Left lung (tissue), 10 donors: Measurements from ENCODE around the gene C1orf198. TPM values are rescaled to one million over a fixed set of nuclear protein-coding genes. Genes with fewer than 3 reads are reported as not detected.

Experiments used
- ATAC-seq: fragments of 200-7000 bp; cut with Tn5 transposase; one replicate; pipeline ENCODE4 v1.9.1; 2020; ENCODE audit warnings: moderate library complexity
- DNase-seq, 4 donors: peaks; one replicate each; pipeline ENCODE4 v3.0.0-alpha.2; 2013 to 2020
- H3K27ac ChIP-seq, 2 donors: fragments of 200-600 bp; sonication (generic) in 1 of 2; one replicate each; pipeline versions ENCODE4 v1.5.0 to v1.8.0; 2020 to 2021
- H3K27me3 ChIP-seq, 2 donors: fragments of 200-600 bp; sonication (generic) in 1 of 2; one replicate each; pipeline versions ENCODE4 v1.5.0 to v1.8.0; 2020 to 2021
- H3K36me3 ChIP-seq, 2 donors: fragments of 200-600 bp; sonication (generic) in 1 of 2; one replicate each; pipeline versions ENCODE4 v1.5.0 to v1.8.0; 2020 to 2021
- H3K4me1 ChIP-seq, 2 donors: fragments of 200-600 bp; one replicate each; pipeline ENCODE4 v1.8.0; 2021
- H3K4me3 ChIP-seq, 2 donors: fragments of 200-600 bp; sonication (generic) in 1 of 2; one replicate each; pipeline versions ENCODE4 v1.5.0 to v1.8.0; 2020 to 2021; ENCODE audit warnings: mild to moderate bottlenecking in 1 of 2
- H3K9me3 ChIP-seq, 2 donors: fragments of 200-600 bp; sonication (generic) in 1 of 2; one replicate each; pipeline versions ENCODE4 v1.5.0 to v1.8.0; 2020 to 2021
- CTCF ChIP-seq, 2 donors: fragments of 200-600 bp; sonication (generic) in 1 of 2; IDR thresholded peaks; one replicate each; pipeline versions ENCODE4 v1.5.0 to v1.8.0; 2021; ENCODE audit warnings: antibody characterized with exemption in 2 of 2
- intact Hi-C, 2 donors: fragments of 100-400 bp; cut with DNase I; formaldehyde crosslinking; loops; one replicate each; pipeline versions ENCODE4 v1.11.2 to v1.14.2; 2022
- polyA plus RNA-seq, 6 donors: library from polyadenylated mRNA; unstranded; fragments of 120-200 nt; gene quantifications; one replicate each; pipeline ENCODE4 v1.2.1, GENCODE V29; 2013; ENCODE audit not compliant: insufficient read length in 6 of 6
- total RNA-seq, 2 donors: library from RNA; stranded (reverse); fragmentation: NEBNext Ultra II Directional; extraction: Animal tissue kit (Norgen Biotek cat#: 25700); gene quantifications; one replicate each; pipeline ENCODE4 v1.2.1, GENCODE V29; 2021
- donor health status: DM: no; HTN: yes; CAD: no.
- donor health status: DM: no; HTN: no; CAD: no.

The C1orf198 gene
- total and polyA plus RNA-seq, 8 donors: 36.2 to 116 (median 78.3) TPM

GRCh38 chr1:230858918-230859729 is 9.2 kb downstream of the C1orf198 start:
- DNase-seq (peak in 2 of 4 donors; percentile 41 to 48), ATAC-seq (no peak)
- Histone ChIP-seq H3K4me1 (peaks cover 20 to 22% of the 10 kb centered on the region in 2 donors), H3K9me3 (no peaks in the 10 kb centered on the region), H3K27me3 (no peaks in the 10 kb centered on the region), H3K4me3 (no peak overlapping the region), H3K36me3 (no peaks in the 10 kb centered on the region), H3K27ac (peak overlapping the region; percentile 13 to 43)
- intact Hi-C loops: no loop called here
- TF ChIP-seq CTCF (IDR thresholded peaks at IDR 0.05): no peak

- Histone ChIP-seq H3K9me3 (no peaks in the 10 kb centered on the region), H3K27ac (peak overlapping the region in 1 of 2 donors; percentile 43), H3K4me3 (no peak overlapping the region), H3K27me3 (no peaks in the 10 kb centered on the region), H3K36me3 (peaks cover 0 to 1% of the 10 kb centered on the region in 2 donors), H3K4me1 (peaks cover 12 to 16% of the 10 kb centered on the region in 2 donors)
- DNase-seq: no peak
- no peak for ATAC-seq
- intact Hi-C loops: no loop called here
- no peak for TF ChIP-seq CTCF (IDR thresholded peaks at IDR 0.05)
These were observed 10.0 kb downstream of the C1orf198 start for GRCh38 chr1:230858236-230858820.

GRCh38 chr1:230857822-230858221 is 10.5 kb downstream of the C1orf198 start:
- H3K27ac ChIP-seq: peak overlapping the region in 1 of 2 donors; percentile 43
- H3K4me1 ChIP-seq: peaks cover 11% of the 10 kb centered on the region in 2 donors
- ATAC-seq (peak; percentile 19), DNase-seq (no peak)
- no peak for TF ChIP-seq CTCF (IDR thresholded peaks at IDR 0.05)
- H3K4me3 ChIP-seq: no peak overlapping the region
- H3K9me3 ChIP-seq: peaks cover 0 to 3% of the 10 kb centered on the region in 2 donors
- intact Hi-C loops: no loop called here
- no peaks in the 10 kb centered on the region for H3K27me3 ChIP-seq
- H3K36me3 ChIP-seq: peaks cover 0 to 6% of the 10 kb centered on the region in 2 donors

GRCh38 chr1:230857077-230857476 is 11.2 kb downstream of the C1orf198 start:
- Histone ChIP-seq H3K4me1 (peaks cover 11% of the 10 kb centered on the region in 2 donors), H3K9me3 (peaks cover 0 to 7% of the 10 kb centered on the region in 2 donors), H3K27me3 (no peaks in the 10 kb centered on the region), H3K36me3 (peaks cover 0 to 9% of the 10 kb centered on the region in 2 donors), H3K4me3 (no peak overlapping the region), H3K27ac (peak overlapping the region; percentile 35 to 43)
- ATAC-seq (peak; percentile 72), DNase-seq (peak in 1 of 4 donors; percentile 68)
- no peak for TF ChIP-seq CTCF (IDR thresholded peaks at IDR 0.05)
- intact Hi-C loops: no loop called here

- DNase-seq (no peak), ATAC-seq (no peak)
- Histone ChIP-seq H3K4me3 (no peak overlapping the region), H3K27me3 (no peaks in the 10 kb centered on the region), H3K4me1 (peaks cover 11 to 21% of the 10 kb centered on the region in 2 donors), H3K36me3 (peaks cover 0 to 9% of the 10 kb centered on the region in 2 donors), H3K9me3 (peaks cover 0 to 7% of the 10 kb centered on the region in 2 donors), H3K27ac (no peak overlapping the region)
- TF ChIP-seq CTCF (IDR thresholded peaks at IDR 0.05): no peak
- intact Hi-C loops: no loop called here
These were observed 12.4 kb downstream of the C1orf198 start for GRCh38 chr1:230855886-230856285.
